HG02852 (cell line): Measurements from ENCODE around the gene ZNF674.

Source experiments
- ATAC-seq: cut with Tn5 transposase; IDR thresholded peaks from one replicate; pipeline ENCODE4 v1.9.1; 2021; ENCODE audit warnings: mild to moderate bottlenecking, moderate library complexity; ENCODE audit not compliant: unreplicated experiment

Gene ZNF674

DNA sequence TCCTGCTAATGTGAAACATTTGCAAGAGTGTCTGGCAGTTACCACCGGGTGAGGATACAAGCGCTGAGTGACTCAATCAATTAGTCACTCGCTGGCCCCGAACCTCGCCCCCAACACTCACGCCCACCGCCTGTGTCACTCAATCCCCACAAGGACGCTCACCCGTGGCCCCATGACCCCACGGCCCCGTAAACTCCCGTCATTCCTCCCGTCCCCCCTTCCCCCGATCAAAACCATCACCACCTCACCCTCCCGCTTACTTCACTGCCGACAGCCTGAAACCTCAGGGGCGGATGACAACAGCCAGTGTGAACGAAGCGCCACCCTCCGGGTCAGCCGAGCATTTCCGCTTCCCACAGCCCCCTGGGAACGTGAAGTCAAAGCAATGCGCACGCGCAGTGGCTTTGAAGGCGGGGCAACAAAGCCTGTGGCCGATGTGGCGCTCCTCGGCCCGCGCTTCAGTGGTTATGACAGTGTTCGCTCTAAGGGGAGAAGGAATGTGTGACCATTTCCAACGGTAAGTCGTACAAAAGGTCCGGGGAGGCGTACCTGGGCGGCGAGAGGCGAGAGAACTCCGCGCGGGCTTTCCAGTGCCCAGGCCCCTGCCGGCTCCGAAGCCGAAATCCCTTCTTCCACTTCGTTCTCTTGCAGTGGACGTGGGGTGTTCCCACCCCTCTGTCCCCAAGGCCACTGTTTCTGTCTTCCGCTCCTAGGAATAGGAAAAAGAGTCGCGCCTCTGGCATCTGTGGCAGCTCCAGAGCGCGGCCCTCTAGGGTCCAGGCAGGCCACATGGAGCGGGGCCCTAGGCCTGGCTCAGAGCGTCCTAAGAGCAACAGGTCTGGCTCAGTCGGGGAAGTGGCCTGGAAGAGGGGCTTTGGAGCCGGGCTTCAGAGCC lies at the start of gene ZNF674:
ZNF674 (minus strand) TSS at position 311 of the 895 bp plus-strand sequence. CDS start 3,334 bp downstream, outside the sequence.
- peak; percentile 86 for ATAC-seq

DNA sequence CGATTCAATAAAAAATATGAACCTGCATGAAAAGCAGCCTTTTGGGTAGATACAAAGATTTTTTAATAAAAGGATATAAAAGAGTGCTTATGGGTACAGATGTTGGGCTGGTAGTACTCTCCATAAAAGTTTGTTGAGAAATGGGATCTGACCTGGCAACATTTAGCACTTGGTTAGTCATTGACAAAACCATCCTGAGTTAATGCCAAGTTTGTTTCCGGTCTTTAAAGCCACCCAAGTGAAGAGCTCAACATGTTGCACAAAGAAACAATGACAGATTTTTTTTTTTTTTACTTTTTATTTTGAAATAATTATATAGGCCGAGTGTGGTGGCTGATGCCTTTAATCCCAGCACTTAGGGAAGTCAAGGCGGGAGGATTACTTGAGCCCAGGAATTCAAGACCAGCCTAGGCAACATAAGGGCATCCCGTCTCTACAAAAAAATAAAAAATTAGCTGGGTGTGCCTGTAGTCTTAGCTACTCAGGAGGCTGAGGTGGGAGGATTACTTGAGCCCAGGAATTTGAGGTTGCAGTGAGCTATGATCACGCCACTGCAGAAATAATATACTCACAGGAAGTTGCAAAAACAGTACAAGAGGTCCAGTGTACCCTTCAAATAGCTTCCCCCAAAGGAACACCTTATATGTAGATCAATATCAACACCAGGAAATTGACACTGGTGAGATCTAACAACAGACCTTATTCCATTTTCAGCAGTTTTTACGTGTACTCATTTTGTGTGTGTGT lies 44.9 kb upstream of the ZNF674 start:
- no peak for ATAC-seq

DNA sequence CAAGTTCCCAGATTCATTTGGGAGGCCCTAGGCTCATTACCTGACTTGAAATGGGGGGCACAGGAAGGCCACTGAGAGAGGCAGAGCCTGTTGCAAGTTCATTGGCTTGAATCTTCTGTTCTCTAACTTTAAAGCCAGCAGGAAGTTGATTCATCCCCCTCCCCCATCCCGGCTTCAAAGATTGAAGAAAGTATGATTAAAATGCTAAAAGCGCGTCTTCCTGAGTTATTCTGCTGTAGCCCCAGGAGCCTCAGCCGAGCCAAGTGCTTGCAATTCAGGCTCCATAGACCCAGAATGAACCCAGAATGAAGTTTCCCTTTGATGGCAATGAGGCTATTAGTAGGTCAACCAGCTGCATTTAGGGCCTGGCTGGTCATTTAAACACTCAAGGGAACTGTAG lies 43.0 kb upstream of the ZNF674 start:
- no peak for ATAC-seq

DNA sequence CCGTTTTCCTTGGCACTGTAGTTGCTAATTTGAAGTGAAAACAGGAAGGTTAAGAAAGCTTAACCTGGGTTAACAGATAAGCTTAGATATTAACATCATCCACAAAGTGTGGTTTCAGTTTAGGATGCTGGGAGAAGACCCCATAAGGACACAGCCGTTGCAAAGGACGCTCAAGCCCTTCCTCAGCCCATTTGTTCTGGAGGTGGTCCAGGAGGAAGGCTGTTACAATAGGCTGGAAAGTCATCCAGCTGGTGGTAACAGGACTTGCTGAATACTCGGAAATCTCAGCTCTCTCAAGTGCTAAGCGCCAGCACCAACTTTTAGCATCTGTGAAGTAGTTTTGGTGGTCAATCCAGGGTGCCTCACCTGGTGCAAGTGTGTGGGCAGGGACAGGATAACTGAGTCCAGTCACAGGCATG lies 42.5 kb upstream of the ZNF674 start:
- ATAC-seq: no peak

DNA sequence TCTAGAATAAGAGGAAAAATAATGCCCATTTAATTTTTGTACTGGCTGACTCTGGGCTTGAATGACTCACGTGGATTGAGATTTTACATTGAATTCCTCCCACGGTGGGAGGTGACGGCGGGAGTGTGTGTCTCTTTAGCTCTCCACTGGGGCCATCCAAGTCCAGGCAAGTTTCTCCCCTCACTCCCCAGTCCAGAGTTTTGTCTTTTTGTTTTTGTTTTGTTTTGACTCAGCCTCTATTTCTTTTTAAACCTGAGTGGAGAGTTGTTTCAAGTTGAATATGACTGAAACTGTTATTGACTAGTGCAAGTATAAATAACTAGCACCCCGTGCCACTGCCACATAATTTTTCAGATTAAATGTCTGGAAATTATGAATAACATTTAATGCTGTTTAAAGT lies 41.9 kb upstream of the ZNF674 start:
- ATAC-seq: peak; percentile 80

DNA sequence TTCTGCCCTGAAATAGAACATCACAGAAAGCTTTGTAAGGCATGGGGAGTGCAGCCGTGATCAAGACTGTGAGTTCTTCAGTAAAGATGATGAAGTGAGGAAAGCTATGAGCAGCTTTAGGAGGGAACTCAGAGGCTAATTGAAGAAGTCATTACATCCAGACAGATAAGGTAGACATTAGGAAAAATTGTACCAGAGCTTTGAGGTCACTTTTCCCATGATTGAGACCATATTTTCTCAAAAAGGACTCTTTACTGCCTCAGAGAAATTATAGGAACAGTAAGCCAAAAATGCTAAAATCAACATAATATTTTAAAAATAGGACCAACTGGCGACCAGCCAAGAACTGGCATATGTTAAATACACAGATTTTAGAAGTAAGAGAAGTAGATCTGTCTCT lies 39.5 kb upstream of the ZNF674 start:
- no peak for ATAC-seq

DNA sequence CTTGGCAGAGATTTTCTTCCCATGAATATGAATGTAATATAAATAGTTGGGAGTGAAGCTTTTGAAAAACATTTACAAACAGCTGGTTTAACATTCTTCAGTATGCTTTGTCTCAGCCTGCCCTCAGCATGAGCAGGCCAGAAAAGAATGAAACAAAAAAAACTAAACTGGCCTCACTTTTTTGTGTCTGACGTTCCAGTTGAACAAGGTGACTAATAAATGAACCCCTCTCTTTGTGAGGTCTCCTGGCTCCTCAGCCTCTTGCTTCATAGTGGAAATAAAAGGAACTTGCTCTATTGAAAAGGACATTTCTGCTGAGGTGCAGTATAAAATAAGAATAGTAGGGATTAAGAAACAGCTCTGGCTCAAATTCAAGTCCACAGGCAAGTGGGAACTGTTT lies 37.7 kb upstream of the ZNF674 start:
- no peak for ATAC-seq

DNA sequence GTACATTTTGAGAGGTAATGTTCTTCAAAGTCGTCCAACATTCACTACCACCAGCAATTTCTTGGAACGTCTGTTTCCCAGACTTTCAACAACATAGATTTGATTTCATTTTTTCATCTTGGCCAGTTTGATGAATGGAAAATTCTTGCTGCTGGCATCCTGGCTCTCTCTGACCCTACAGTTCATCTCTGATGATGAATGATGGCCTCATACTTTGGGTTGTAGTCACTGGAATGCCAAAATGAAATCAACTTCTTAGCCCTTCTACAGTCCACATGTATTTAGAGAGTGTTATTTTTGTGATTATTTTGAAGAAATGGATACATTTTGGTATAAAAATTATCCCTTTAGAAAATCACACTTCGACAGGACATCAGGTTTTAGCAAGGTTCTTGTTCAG lies 37.1 kb upstream of the ZNF674 start:
- ATAC-seq: no peak

DNA sequence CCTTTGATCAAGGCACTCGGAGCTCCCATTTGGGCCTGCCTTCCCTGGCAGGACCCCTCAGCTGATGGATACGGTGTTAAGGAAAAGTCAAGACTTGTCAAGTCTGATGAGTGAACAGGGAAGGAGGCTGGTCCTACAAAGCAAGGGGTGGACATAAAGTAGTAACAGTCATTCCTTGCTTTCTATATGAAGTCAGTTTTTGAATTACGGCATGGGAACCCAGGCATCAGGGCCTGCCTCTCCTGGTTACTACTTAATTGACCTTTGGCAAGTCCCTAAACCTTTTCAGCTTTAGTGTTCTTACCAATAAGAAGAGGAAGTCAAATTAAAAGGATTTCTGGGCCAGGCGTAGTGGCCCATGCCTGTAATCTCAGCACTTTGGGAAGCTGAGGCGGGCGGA lies 35.4 kb upstream of the ZNF674 start:
- peak; percentile 60 for ATAC-seq

DNA sequence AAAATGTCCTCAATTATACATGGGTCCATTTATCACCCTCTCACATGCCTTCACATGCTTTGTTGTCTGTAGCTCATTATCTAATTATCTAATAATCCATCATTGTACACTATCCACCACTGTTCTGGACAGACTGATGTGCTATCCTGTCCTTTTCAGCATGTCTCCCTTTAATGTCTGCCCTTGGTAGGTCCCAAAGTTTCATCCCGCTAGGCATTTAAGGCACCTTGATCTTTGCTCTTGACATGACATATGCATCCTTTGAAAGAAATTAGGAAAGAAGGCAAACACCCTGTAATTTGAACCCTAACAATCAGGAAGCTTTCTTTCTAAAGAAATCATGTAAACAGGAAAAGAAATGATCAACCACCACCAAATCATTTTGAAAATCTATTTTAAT lies 34.0 kb upstream of the ZNF674 start:
- ATAC-seq: no peak

DNA sequence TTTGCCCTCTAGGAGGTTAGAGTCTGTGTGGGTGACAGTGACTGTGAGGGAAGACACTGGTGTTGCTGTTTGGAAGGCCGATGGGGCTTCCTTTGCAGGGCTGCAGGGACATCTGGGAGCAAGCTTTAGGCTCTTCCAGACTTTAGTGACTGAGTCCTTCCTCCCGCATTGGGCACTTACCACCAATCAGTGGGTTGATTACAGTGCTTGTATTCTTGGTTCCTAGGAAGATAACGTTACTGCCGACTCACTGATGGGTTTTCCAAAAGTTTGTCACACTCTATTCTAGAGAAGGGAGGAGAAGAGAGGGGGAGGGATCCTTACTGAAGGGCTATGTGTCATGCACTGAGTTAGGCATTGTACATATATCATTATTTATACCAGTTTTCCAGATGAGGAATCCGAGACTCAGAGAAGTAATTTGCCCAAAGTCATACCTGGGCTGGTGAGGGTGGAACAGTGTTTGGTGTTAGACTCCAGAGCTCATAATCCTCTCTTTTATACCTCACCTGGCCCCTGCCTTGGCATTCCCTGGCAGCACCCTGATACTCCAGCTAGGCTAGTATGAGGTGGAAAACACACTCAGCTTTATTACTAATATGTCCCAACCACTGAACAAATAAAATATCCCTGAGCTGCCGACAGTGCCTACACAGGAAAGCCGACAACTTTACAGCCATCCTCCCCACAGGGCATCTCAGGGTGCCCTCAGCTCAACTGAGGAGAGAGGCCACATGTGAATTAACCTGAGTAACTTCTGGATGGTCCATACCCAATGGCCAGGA lies 32.2 kb upstream of the ZNF674 start:
- no peak for ATAC-seq

DNA sequence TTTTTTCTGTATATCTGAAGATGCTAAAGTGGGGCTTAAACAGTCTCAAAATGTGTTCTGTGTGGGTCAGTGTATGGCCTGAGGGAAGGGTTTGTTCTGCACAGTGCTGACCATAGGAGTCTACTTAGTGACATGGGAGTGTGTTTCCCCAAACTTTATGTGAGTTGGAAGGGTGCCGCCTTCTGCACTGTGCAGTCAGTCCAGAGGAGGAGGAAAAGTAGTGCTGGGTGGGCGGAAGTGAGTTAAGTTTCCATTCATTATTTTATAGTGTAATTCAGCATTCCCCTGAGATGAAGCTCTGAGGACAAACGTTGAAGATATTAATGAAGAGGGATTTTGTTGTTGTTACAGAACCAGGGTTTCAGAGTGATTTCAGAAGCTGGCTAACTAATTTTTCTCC lies 31.2 kb upstream of the ZNF674 start:
- ATAC-seq: no peak

DNA sequence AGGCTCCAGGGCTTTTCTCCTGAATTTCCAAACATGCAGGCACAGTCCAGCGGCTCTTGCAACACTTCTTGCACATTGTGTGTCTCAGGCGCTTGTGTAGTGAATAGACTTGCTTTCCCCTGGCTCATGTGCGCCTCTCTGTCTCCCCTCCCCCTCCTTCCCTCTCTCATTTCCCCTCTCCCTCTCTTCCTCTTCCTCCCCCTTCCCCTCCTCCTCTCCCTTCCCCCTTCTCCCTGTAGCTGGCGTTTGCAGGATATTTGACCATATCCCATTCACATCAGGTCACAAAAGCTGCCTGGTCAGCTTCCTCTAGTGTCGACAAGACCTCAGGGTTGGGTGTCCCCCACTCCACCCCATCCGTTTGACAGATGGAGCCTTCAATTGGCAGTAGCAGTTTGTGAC lies 30.8 kb upstream of the ZNF674 start:
- no peak for ATAC-seq

DNA sequence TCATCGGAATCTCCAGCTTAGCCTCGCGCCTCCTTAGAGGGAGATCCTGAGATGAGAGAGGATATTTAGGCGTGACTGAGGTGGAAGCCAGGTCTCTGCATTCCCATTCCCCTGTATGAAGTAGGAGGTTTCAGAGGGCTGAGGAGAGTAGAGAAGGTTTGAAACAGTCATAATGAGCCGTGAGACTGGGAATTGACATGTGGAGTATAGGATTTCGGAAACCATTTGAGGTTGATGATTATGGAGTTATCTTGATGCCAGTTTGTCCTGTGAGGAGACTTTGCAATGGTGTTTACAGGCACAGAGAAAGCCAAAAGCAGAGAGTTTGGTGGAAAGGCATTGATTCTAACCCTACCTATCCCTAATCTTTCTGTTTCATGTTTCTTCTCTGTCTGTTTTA lies 30.4 kb upstream of the ZNF674 start:
- ATAC-seq: no peak

DNA sequence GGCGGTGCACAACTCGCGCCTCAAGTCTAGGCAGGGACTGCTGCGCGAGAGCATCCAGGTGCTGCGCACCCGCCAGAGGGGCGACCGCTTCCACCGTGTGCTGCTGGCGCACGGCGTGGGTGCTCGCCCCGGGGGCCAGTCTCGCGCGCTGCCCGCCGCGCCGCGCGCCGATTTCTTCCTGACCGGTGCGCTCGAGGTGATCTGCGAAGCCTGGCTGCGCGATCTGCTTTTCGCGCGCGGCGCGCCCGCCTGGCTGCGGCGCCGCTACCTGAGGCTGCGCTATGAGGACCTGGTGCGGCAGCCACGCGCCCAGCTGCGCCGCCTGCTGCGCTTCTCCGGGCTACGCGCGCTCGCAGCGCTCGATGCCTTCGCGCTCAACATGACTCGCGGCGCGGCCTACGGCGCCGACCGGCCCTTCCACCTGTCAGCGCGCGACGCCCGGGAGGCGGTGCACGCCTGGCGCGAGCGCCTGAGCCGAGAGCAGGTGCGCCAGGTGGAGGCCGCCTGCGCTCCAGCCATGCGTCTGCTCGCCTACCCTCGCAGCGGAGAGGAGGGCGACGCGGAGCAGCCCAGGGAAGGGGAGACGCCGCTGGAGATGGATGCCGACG lies 29.7 kb upstream of the ZNF674 start:
- ATAC-seq: no peak

DNA sequence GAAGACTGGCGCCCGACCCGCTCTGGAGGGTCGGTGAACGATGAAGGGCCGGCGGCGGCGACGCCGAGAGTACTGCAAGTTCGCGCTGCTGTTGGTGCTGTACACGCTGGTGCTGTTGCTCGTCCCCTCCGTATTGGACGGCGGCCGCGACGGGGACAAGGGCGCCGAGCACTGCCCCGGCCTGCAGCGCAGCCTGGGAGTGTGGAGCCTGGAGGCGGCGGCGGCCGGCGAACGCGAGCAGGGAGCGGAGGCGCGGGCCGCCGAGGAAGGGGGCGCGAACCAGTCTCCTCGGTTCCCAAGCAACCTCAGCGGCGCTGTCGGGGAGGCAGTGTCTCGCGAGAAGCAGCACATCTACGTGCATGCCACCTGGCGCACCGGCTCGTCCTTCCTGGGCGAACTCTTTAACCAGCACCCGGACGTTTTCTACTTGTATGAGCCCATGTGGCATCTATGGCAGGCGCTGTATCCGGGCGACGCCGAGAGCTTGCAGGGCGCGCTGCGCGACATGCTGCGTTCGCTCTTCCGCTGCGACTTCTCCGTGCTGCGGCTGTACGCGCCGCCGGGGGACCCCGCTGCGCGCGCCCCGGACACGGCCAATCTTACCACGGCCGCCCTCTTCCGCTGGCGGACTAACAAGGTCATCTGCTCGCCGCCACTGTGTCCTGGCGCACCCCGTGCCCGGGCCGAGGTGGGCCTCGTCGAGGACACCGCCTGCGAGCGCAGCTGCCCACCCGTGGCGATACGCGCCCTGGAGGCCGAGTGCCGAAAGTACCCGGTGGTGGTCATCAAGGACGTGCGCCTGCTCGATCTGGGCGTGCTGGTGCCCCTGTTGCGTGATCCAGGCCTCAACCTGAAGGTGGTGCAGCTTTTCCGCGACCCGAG lies 28.9 kb upstream of the ZNF674 start:
- ATAC-seq: peak; percentile 30

DNA sequence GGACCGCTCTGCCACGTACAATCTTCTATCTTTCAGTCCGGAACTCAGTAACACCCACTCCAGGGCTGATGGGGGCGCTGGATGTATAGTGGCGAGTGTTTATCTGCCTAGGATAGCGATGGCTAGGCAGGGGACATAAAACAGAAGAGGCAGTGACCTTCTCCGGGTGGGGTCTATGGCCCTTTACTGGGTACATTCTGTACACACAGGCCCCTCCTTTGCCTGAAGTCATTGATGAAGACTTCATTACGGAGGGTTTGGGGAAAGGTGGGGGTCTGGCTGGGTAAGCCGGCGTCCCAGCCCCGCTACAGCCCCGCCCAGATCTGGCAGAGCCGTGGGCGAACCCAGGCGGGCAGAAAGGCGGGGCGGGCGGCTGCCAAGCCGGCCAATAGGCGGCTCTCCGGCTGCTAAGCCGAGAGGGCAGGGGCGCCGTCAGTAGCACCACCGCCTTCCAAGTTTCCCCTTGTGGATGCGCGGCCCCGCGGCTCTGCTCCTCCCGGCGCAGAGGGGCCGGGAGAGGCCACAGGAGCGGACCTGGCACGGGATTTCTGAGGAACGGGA lies 28.2 kb upstream of the ZNF674 start, which contains the start of gene CHST7:
CHST7 (plus strand) TSS at position 435 of the 561 bp plus-strand sequence. CDS start 167 bp downstream, outside the sequence.
- ATAC-seq: peak; percentile 41

DNA sequence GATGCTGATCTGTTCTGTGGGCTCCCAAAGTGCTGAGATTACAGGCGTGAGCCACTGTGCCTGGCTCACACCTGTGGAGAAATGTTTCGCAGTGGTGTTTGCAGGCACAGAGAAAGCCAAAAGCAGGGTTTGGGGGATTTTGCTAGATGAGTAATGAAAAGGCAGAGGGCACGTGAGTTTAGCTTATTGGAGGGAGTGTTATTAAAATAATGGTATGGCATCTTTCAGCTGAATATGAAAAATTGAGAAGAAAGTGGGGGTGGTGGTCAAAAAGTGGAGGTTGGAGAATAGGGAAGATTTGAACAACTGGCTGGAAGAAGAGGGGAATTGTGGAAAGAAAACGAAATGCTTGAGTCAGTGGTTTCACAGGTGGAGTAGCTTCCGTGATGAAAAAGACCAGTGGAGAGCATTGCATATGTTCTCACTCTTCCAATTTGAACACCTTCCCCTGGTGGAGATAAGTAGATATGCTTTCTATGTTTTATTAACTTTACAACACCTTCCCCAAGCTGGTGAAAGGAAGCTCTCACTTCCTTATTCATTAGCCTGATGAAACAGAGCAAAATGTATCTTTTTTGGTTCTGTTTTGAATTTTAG lies 27.2 kb upstream of the ZNF674 start:
- peak; percentile 33 for ATAC-seq
